Cardiac fibroblast (primary cell): ENCODE results near the gene KIRREL3.

ENCODE experiments used
- DNase-seq, 2 donors: peaks; one replicate each; pipeline versions ENCODE4 v3.0.0 to v3.0.0-alpha.2; 2010; ENCODE audit warnings: low read depth in 2 of 2
- H3K4me3 ChIP-seq, 2 donors: replicated peaks in 1 of 2; 1 replicate in 1 of 2; 2 replicates in 1 of 2; pipeline ENCODE4 v1.5.1; 2011; ENCODE audit warnings: low read depth in 2 of 2, low read length in 2 of 2, mild to moderate bottlenecking in 2 of 2, moderate library complexity in 1 of 2
- CTCF ChIP-seq: IDR thresholded peaks from one replicate; pipeline ENCODE4 v1.5.1; 2011; ENCODE audit warnings: low read depth, mild to moderate bottlenecking, low read length, inconsistent platforms

KIRREL3 gene

GRCh38 chr11:126602349-126602940 lies 398.1 kb downstream of the KIRREL3 start:
- H3K4me3 ChIP-seq: no peak overlapping the region
- no peak for TF ChIP-seq CTCF
- DNase-seq: no peak

GRCh38 chr11:126601550-126602215 lies 398.9 kb downstream of the KIRREL3 start:
- no peak overlapping the region for H3K4me3 ChIP-seq
- DNase-seq: no peak
- TF ChIP-seq CTCF: no peak

GRCh38 chr11:126601136-126601535 lies 399.4 kb downstream of the KIRREL3 start:
- H3K4me3 ChIP-seq: no peak overlapping the region
- TF ChIP-seq CTCF: no peak
- DNase-seq: no peak

- DNase-seq: no peak
- no peak for TF ChIP-seq CTCF
- no peak overlapping the region for H3K4me3 ChIP-seq
These were observed 401.2 kb downstream of the KIRREL3 start for GRCh38 chr11:126599217-126599897.

- DNase-seq: no peak
- no peak overlapping the region for H3K4me3 ChIP-seq
- TF ChIP-seq CTCF: no peak
These were observed 402.0 kb downstream of the KIRREL3 start for GRCh38 chr11:126598344-126599216.

- H3K4me3 ChIP-seq: no peak overlapping the region
- DNase-seq: no peak
- TF ChIP-seq CTCF: no peak
These were observed 403.5 kb downstream of the KIRREL3 start for GRCh38 chr11:126597041-126597440.
